Astrocyte (in vitro differentiated cells and primary cell): ENCODE data around the gene RETREG2.

Experiments
- CTCF ChIP-seq: IDR thresholded peaks from 2 replicates; pipeline ENCODE4 v1.5.1; 2011; ENCODE audit warnings: low read depth, mild to moderate bottlenecking, inconsistent platforms, low read length, moderate library complexity; ENCODE audit not compliant: insufficient read depth
- EZH2 ChIP-seq: IDR thresholded peaks from 2 replicates; pipeline ENCODE4 v1.6.1; 2012; ENCODE audit warnings: mild to moderate bottlenecking, low read length, inconsistent platforms; ENCODE audit not compliant: insufficient read depth

DNA sequence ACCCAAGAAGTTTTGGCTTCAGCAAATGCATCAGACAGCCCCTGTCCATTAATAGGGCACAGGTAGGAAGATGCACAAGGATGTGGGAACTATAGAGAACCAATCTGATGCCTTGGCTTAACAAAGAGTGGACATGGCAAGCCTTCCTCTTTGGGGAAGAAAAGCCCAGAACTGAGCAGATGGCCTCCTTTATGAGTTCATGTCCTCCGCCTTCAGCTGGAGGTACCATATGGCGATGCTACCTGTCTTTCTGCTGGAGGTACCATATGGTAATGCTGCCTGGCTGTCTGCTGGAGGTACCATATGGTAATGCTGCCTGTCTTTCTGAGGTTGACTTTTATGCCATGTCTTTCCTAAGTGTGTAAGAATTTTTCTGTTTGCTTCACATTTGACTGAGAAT, 6.0 kb downstream of the RETREG2 start:
- TF ChIP-seq CTCF: no peak
- no peak for TF ChIP-seq EZH2
